ENCODE data around the gene CDK14. TPM values are rescaled to one million over a fixed set of nuclear protein-coding genes. Genes with fewer than 3 reads are reported as not detected.

CDK14 gene
- total and polyA plus RNA-seq, 10 of the 15 experiments (the other 5 are each of a cell fraction or from before 2014, with no cell fraction given) = 6.5 to 61.3 (median 24.2) TPM

DNA sequence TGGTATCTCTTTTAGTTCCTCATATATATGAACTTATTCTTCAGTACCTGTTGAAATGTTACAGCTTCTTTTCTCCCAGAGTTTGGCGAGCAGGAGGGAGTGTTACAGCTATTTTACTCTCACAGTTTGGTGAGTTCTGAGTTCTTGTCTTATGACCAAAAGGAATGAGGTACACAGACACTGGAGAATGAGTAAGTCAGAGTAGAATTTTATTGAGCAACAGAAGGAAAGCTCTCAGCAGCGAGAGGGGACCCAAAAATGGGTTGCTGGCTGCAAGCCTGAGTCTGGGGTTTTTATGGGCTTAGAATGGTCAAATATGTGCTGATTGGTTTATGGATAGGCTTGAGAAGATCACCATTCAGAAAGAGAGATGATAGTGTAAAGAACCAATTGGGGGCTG lies 175.2 kb downstream of the CDK14 start:
- Histone ChIP-seq H3K4me2 (ENCODE audit: control insufficient read depth, insufficient read depth) (no peak overlapping the region), H3K27ac (ENCODE audit: control insufficient read depth, insufficient read depth) (no peak overlapping the region), H3K4me3 (no peak overlapping the region), H2AFZ (ENCODE audit: control insufficient read depth, low read depth, low read length) (no peak overlapping the region), H3K4me1 (ENCODE audit: control insufficient read depth, insufficient read depth, low read length) (peaks cover 28% of the 10 kb centered on the region), H3K79me2 (ENCODE audit: control insufficient read depth, insufficient read depth, low read length) (peaks cover 4% of the 10 kb centered on the region), H4K20me1 (ENCODE audit: control insufficient read depth, insufficient read depth) (no peaks in the 10 kb centered on the region), H3K36me3 (ENCODE audit: control insufficient read depth in 2 of 2, insufficient read depth in 2 of 2, low read length in 1 of 2) (peaks cover 0 to 2% of the 10 kb centered on the region in 2 experiments; a peak in 1 of 4 replicates), H3K9me3 (replicated peaks; ENCODE audit: control insufficient read depth, insufficient read depth, low read length) (peaks cover 15% of the 10 kb centered on the region), H3K9ac (ENCODE audit: control insufficient read depth, insufficient read depth, low read length) (no peak overlapping the region), H3K27me3 (replicated peaks in 1 of 2; ENCODE audit: control insufficient read depth in 2 of 2, insufficient read depth in 2 of 2, low read length in 1 of 2) (no peaks in the 10 kb centered on the region)
- in situ Hi-C loops (cut with MboI) = no loop called here
- SMC1A ChIA-PET (ENCODE audit: uncharacterized antibody, unreplicated experiment) = interaction anchor here (0.9 kb wide), 1 partner anchor 26 kb away, joined by 3 read pairs; no protein-coding TSS in a partner anchor
- WGBS (ENCODE audit: insufficient coverage, insufficient replicate concordance, low lambda C conversion rate, missing lambda C conversion rate) = 93% methylated on average over 2 of the region's 2 CpGs
- no peak for ATAC-seq
- DNase-seq (ENCODE audit: low read depth, low spot score) = no peak
- RAD21 ChIA-PET (ENCODE audit: unreplicated experiment) = no interaction called here
- TF ChIP-seq TARDBP (IDR thresholded peaks at IDR 0.05; ENCODE audit: borderline replicate concordance) (no peak), TCF3 (IDR thresholded peaks at IDR 0.05; ENCODE audit: borderline replicate concordance, insufficient read depth, low read depth, low read length) (no peak), MEF2A (IDR thresholded peaks at IDR 0.05; ENCODE audit: insufficient read depth, low read depth, low read length) (no peak), SUPT20H (IDR thresholded peaks at IDR 0.05; ENCODE audit: borderline replicate concordance, control insufficient read depth, low read depth, low read length) (no peak)
- no peak for FAIRE-seq
- POLR2A ChIA-PET = no interaction called here
- BruUV-seq (replicated peaks) = no TSS peak
- intact Hi-C loops (cut with micrococcal nuclease; ENCODE audit: unreplicated experiment) = no loop called here
- CTCF ChIA-PET = no interaction called here

DNA sequence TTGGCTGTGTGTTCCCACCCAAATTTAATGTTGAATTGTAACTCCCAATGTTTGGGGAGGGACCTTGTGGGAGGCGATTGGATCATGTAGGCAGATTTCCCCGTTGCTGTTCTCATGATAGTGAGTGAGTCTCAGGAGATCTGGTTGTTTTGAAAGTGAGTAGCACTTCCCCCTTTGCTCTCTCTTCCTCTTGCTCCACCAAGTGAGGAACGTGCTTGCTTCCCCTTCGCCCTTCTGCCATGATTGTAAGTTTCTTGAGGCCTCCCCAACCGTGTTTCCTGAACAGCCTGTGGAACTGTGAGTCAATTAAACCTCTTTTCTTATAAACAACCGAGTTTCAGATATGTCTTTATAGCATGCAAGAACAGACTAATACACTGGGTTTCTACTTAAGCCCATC lies 176.3 kb downstream of the CDK14 start:
- CTCF ChIA-PET = no interaction called here

More for the DNA sequence above, 176.3 kb downstream of the CDK14 start:
- Histone ChIP-seq H3K36me3 (ENCODE audit: control insufficient read depth in 2 of 2, insufficient read depth in 2 of 2, low read length in 1 of 2) (peaks cover 0 to 2% of the 10 kb centered on the region in 2 experiments; a peak in 1 of 4 replicates), H3K9ac (ENCODE audit: control insufficient read depth, insufficient read depth, low read length) (no peak overlapping the region), H3K4me2 (ENCODE audit: control insufficient read depth, insufficient read depth) (no peak overlapping the region), H4K20me1 (ENCODE audit: control insufficient read depth, insufficient read depth) (no peaks in the 10 kb centered on the region), H3K79me2 (ENCODE audit: control insufficient read depth, insufficient read depth, low read length) (peaks cover 4% of the 10 kb centered on the region), H3K4me1 (ENCODE audit: control insufficient read depth, insufficient read depth, low read length) (peaks cover 34% of the 10 kb centered on the region), H3K9me3 (replicated peaks; ENCODE audit: control insufficient read depth, insufficient read depth, low read length) (peaks cover 15% of the 10 kb centered on the region), H3K27ac (ENCODE audit: control insufficient read depth, insufficient read depth) (no peak overlapping the region), H2AFZ (ENCODE audit: control insufficient read depth, low read depth, low read length) (no peak overlapping the region), H3K4me3 (no peak overlapping the region), H3K27me3 (replicated peaks in 1 of 2; ENCODE audit: control insufficient read depth in 2 of 2, insufficient read depth in 2 of 2, low read length in 1 of 2) (no peaks in the 10 kb centered on the region)
- intact Hi-C loops (cut with micrococcal nuclease; ENCODE audit: unreplicated experiment) (no loop called here), in situ Hi-C loops (cut with MboI) (no loop called here)
- no TSS peak for BruUV-seq (replicated peaks)
- FAIRE-seq (no peak), ATAC-seq (no peak; the same call in 2 of the 3 replicates), DNase-seq (ENCODE audit: low read depth, low spot score) (no peak)
- 13% methylated on average over 6 of the region's 6 CpGs for WGBS (ENCODE audit: insufficient coverage, insufficient replicate concordance, low lambda C conversion rate, missing lambda C conversion rate)
- TF ChIP-seq SPI1 (IDR thresholded peaks at IDR 0.05; ENCODE audit: borderline replicate concordance, insufficient read depth, low read depth, low read length) (peak; percentile 27; the same call in 1 of the 2 replicates), POLR2AphosphoS2 (IDR thresholded peaks at IDR 0.05; ENCODE audit: low read depth, low read length) (no peak), NR2C1 (IDR thresholded peaks at IDR 0.05) (no peak), BHLHE40 (IDR thresholded peaks at IDR 0.05; ENCODE audit: borderline replicate concordance in 1 of 2, low read depth in 2 of 2, low read length in 1 of 2) (peak in 1 of 2 experiments; percentile 25; a peak in 1 of 4 replicates), IKZF2 (IDR thresholded peaks at IDR 0.05) (no peak), JUNB (IDR thresholded peaks at IDR 0.05) (no peak), ETV6 (conservative IDR thresholded peaks at IDR 0.05 in 1 of 2, IDR thresholded peaks at IDR 0.05 in 1 of 2; ENCODE audit: borderline replicate concordance in 1 of 2, low read depth in 1 of 2) (peak in 1 of 2 experiments; percentile 58; a peak in 1 of 4 replicates), YBX1 (IDR thresholded peaks at IDR 0.05) (no peak), CBX5 (IDR thresholded peaks at IDR 0.05; ENCODE audit: low read depth) (0 out of 2 replicates have a peak, but pooled peaks have one; percentile 38), TCF12 (IDR thresholded peaks at IDR 0.05; ENCODE audit: low read depth, low read length) (no peak)
- TF ChIP-seq, protein P1, sequence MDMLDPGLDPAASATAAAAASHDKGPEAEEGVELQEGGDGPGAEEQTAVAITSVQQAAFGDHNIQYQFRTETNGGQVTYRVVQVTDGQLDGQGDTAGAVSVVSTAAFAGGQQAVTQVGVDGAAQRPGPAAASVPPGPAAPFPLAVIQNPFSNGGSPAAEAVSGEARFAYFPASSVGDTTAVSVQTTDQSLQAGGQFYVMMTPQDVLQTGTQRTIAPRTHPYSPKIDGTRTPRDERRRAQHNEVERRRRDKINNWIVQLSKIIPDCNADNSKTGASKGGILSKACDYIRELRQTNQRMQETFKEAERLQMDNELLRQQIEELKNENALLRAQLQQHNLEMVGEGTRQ (IDR thresholded peaks at IDR 0.05; ENCODE audit: borderline replicate concordance, low read depth, low read length) = no peak
- POLR2A ChIA-PET = no interaction called here
- SMC1A ChIA-PET (ENCODE audit: uncharacterized antibody, unreplicated experiment) = no interaction called here
- RAD21 ChIA-PET (ENCODE audit: unreplicated experiment) = no interaction called here

Data from GM12878 (cell line).